Glutamatergic neuron (in vitro differentiated cells): Measurements from ENCODE around the gene CABLES2. TPM values are rescaled to one million over a fixed set of nuclear protein-coding genes. Genes with fewer than 3 reads are reported as not detected.

Experiments used
- DNase-seq: peaks from one replicate; pipeline ENCODE4 v3.0.0; 2022
- H3K27ac Mint-ChIP-seq: one replicate; pipeline ENCODE4 v1.8.0; 2020; ENCODE audit warnings: mild to moderate bottlenecking, mixed read lengths, inconsistent platforms; ENCODE audit not compliant: unreplicated experiment
- H3K27me3 Mint-ChIP-seq: one replicate; pipeline ENCODE4 v1.8.0; 2020; ENCODE audit warnings: mild to moderate bottlenecking, moderate library complexity, mixed read lengths, inconsistent platforms; ENCODE audit not compliant: unreplicated experiment
- H3K36me3 Mint-ChIP-seq: one replicate; pipeline ENCODE4 v1.8.0; 2020; ENCODE audit warnings: mild to moderate bottlenecking, mixed read lengths, inconsistent platforms; ENCODE audit not compliant: unreplicated experiment
- H3K4me1 Mint-ChIP-seq: one replicate; pipeline ENCODE4 v1.8.0; 2020; ENCODE audit warnings: mild to moderate bottlenecking, low read depth, mixed read lengths, inconsistent platforms; ENCODE audit not compliant: unreplicated experiment
- H3K4me3 Mint-ChIP-seq: one replicate; pipeline ENCODE4 v1.8.0; 2020; ENCODE audit warnings: mild to moderate bottlenecking, mixed read lengths, inconsistent platforms; ENCODE audit not compliant: unreplicated experiment
- H3K9me3 Mint-ChIP-seq: one replicate; pipeline ENCODE4 v1.8.0; 2020; ENCODE audit warnings: mild to moderate bottlenecking, moderate library complexity, mixed read lengths, inconsistent platforms; ENCODE audit not compliant: unreplicated experiment
- total RNA-seq: library from RNA; stranded (reverse); fragmentation: NEBNext Ultra II Directional; extraction: Animal tissue kit (Norgen Biotek cat#: 25700); gene quantifications from one replicate; pipeline ENCODE4 v1.2.1, GENCODE V29; 2021; ENCODE audit not compliant: unreplicated experiment
- TF ChIP-seq, protein P1 (sequence below): fragments of 200-600 bp; sonication (generic); IDR thresholded peaks from one replicate; pipeline ENCODE4 v1.5.0; 2021; ENCODE audit not compliant: partially characterized antibody, unreplicated experiment

Gene CABLES2
- total RNA-seq, 1 donor from 2014 or later = 25.3 TPM

DNA sequence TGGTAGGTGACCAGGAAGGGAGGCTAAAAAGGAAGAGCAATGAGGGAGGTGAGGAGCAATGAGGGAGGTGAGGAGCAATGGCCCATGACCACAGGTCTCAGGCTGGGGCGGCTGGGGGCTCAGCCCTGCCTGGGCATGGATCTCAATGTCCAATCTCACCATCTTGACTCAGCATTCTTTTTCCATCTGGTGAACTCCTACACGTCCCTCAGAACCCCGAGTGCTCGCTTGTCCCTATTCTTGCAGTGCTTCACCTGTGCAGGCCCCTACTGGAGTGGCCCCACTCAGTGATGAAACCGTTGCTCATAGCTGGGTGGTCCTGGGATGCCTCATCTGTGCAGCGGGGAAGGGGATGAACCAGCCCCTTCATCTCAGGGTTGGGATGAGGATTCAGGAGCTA lies 37.2 kb upstream of the CABLES2 start:
- Mint-ChIP-seq H3K27ac (no peak overlapping the region), H3K9me3 (peaks cover 7% of the 10 kb centered on the region), H3K4me3 (no peak overlapping the region), H3K36me3 (no peaks in the 10 kb centered on the region), H3K4me1 (no peaks in the 10 kb centered on the region), H3K27me3 (peaks cover 3% of the 10 kb centered on the region)
- TF ChIP-seq, protein P1, sequence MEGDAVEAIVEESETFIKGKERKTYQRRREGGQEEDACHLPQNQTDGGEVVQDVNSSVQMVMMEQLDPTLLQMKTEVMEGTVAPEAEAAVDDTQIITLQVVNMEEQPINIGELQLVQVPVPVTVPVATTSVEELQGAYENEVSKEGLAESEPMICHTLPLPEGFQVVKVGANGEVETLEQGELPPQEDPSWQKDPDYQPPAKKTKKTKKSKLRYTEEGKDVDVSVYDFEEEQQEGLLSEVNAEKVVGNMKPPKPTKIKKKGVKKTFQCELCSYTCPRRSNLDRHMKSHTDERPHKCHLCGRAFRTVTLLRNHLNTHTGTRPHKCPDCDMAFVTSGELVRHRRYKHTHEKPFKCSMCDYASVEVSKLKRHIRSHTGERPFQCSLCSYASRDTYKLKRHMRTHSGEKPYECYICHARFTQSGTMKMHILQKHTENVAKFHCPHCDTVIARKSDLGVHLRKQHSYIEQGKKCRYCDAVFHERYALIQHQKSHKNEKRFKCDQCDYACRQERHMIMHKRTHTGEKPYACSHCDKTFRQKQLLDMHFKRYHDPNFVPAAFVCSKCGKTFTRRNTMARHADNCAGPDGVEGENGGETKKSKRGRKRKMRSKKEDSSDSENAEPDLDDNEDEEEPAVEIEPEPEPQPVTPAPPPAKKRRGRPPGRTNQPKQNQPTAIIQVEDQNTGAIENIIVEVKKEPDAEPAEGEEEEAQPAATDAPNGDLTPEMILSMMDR = no peak
- no peak for DNase-seq

DNA sequence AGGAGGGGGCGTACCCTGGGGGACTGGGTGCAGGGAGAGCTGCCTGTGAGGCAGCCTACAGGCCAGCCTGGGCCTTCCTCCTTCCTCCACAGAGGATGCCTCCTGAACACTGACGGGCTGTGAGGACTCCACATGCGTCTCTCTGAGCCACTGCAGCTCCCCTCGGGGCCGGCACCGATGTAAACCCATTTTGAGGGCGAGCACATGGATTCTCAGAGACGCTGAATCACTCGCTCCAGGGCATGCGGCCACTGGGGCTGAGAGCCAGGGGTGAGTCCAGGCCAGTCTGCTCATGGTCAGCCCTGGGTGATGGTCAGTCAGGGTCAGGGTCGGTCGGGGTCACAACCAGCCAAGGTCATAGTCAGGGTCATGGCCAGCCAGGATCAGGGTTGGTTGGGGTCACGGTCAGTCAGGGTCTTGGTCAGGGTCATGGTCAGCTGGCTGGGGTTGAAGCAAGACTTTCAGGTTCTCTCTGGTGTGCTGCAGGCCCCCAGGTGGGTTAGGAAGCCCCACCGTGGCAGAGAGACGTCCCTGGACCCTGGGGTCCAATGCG lies 35.0 kb upstream of the CABLES2 start:
- no peak for DNase-seq
- Mint-ChIP-seq H3K4me3 (no peak overlapping the region), H3K9me3 (peaks cover 8% of the 10 kb centered on the region), H3K4me1 (no peaks in the 10 kb centered on the region), H3K36me3 (no peaks in the 10 kb centered on the region), H3K27me3 (peaks cover 3% of the 10 kb centered on the region), H3K27ac (no peak overlapping the region)
- TF ChIP-seq, protein P1 = no peak

DNA sequence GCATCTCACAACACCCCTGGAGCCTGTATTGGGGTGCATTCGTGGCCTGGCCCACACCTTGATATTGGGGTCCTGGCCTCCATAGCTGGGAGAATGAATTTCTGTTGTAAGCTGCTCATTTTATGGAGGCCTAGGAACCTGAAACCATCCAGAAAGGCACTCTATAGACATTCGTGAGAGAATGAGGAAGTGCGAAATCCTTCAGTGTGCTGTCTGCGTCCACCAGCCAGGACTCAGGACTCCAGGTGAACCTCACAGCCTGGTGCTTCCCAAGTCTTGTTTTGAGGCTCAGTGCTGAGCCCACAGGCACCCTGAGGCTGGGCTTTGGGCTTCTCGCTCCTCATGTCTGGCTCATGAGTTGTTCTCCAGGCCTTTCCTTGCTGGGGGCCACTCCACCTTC lies 32.1 kb upstream of the CABLES2 start:
- H3K4me1 Mint-ChIP-seq = no peaks in the 10 kb centered on the region
- H3K27me3 Mint-ChIP-seq = peaks cover 6% of the 10 kb centered on the region
- TF ChIP-seq, protein P1 = no peak

DNA sequence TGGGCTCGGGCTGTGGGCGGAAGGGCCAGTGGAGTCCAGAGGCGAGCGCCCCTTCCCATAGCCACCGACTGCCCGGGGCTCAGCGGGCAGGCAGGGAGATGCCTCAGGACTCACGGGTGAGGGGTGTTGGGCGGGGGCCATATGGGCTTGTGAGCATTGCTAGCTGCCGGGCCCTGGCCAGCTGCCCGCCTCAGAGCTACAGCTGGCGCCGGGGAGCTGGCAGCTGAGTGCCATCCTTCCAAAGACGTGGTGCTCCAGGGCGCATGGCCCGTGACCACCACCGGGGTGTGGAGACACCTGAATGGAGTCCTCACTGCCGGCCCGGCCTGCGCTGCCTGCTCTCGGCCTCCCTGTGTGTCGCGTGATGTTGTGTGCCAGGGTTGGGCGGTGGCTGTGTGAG lies 30.8 kb upstream of the CABLES2 start:
- H3K9me3 Mint-ChIP-seq = peaks cover 4% of the 10 kb centered on the region
- DNase-seq = no peak
- TF ChIP-seq, protein P1 = peak; percentile 49
- no peaks in the 10 kb centered on the region for H3K4me1 Mint-ChIP-seq
- peaks cover 6% of the 10 kb centered on the region for H3K27me3 Mint-ChIP-seq
- H3K27ac Mint-ChIP-seq = no peak overlapping the region
- H3K36me3 Mint-ChIP-seq = no peaks in the 10 kb centered on the region
- H3K4me3 Mint-ChIP-seq = no peak overlapping the region

More for the DNA sequence above, 32.1 kb upstream of the CABLES2 start:
- no peak for DNase-seq
- Mint-ChIP-seq H3K4me3 (no peak overlapping the region), H3K27ac (no peak overlapping the region), H3K36me3 (no peaks in the 10 kb centered on the region), H3K9me3 (peaks cover 8% of the 10 kb centered on the region)

DNA sequence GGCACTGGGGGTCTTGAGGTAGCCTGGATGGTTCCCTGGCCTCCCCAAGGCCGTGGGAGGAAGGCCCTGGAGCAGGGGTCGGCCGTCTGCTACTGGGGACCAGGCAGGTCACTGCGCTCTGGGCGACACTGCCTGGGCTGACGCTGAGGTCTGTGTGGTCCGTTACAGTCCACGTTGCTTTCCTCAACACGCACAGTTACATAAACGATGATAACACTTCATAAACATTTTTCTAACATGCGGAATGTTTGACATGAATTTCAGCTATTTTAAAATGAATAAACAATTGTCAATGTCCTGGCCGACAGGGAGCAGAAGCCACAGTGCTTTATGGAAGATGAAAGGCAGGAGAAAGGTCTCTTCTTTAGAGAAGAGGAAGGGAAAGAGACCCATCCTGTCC lies 30.4 kb upstream of the CABLES2 start:
- H3K27me3 Mint-ChIP-seq = peaks cover 6% of the 10 kb centered on the region
- no peaks in the 10 kb centered on the region for H3K36me3 Mint-ChIP-seq
- peak overlapping the region; percentile 18 for H3K27ac Mint-ChIP-seq
- no peaks in the 10 kb centered on the region for H3K4me1 Mint-ChIP-seq
- peaks cover 4% of the 10 kb centered on the region for H3K9me3 Mint-ChIP-seq
- TF ChIP-seq, protein P1 = no peak
- no peak overlapping the region for H3K4me3 Mint-ChIP-seq
- no peak for DNase-seq
